Measurements from ENCODE around the gene PHAF1.

Gene PHAF1

GRCh38 chr16:67158637-67159600 lies 49.2 kb downstream of the PHAF1 start:
- no peak for TF ChIP-seq CTCF (IDR thresholded peaks at IDR 0.05; ENCODE audit: control insufficient read depth, insufficient read depth, low read depth, low read length, missing control alignments)
- no peak for DNase-seq (ENCODE audit: low read depth)
- H3K4me3 ChIP-seq (ENCODE audit: control insufficient read depth, low read depth, low read length): peak overlapping the region; percentile 97

- peak overlapping the region; percentile 97 for H3K4me3 ChIP-seq (ENCODE audit: control insufficient read depth, low read depth, low read length)
- no peak for TF ChIP-seq CTCF (IDR thresholded peaks at IDR 0.05; ENCODE audit: control insufficient read depth, insufficient read depth, low read depth, low read length, missing control alignments)
Observed at GRCh38 chr16:67161595-67162058, 51.9 kb downstream of the PHAF1 start.

GRCh38 chr16:67162506-67163163 lies 52.9 kb downstream of the PHAF1 start:
- H3K4me3 ChIP-seq (ENCODE audit: control insufficient read depth, low read depth, low read length): no peak overlapping the region
- TF ChIP-seq CTCF (IDR thresholded peaks at IDR 0.05; ENCODE audit: control insufficient read depth, insufficient read depth, low read depth, low read length, missing control alignments): no peak
- DNase-seq (ENCODE audit: low read depth): no peak

More at GRCh38 chr16:67161595-67162058, 51.9 kb downstream of the PHAF1 start:
- no peak for DNase-seq (ENCODE audit: low read depth)

- TF ChIP-seq CTCF (IDR thresholded peaks at IDR 0.05; ENCODE audit: control insufficient read depth, insufficient read depth, low read depth, low read length, missing control alignments): no peak
- no peak for DNase-seq (ENCODE audit: low read depth)
- no peak overlapping the region for H3K4me3 ChIP-seq (ENCODE audit: control insufficient read depth, low read depth, low read length)
Observed at GRCh38 chr16:67163164-67163998, 53.6 kb downstream of the PHAF1 start.

- no peak for DNase-seq (ENCODE audit: low read depth)
- TF ChIP-seq CTCF (IDR thresholded peaks at IDR 0.05; ENCODE audit: control insufficient read depth, insufficient read depth, low read depth, low read length, missing control alignments): no peak
- no peak overlapping the region for H3K4me3 ChIP-seq (ENCODE audit: control insufficient read depth, low read depth, low read length)
Observed at GRCh38 chr16:67163999-67164558, 54.3 kb downstream of the PHAF1 start.

GRCh38 chr16:67164599-67165061 lies 54.9 kb downstream of the PHAF1 start, which contains the start of gene HSF4:
TSS of gene HSF4 (plus strand) at chr16:67164745. CDS start at chr16:67164812, 67 bp downstream.
- no peak for DNase-seq (ENCODE audit: low read depth)
- H3K4me3 ChIP-seq (ENCODE audit: control insufficient read depth, low read depth, low read length): no peak within 1 kb of the TSS

More at GRCh38 chr16:67164599-67165061, 54.9 kb downstream of the PHAF1 start, which contains the start of gene HSF4:
- no peak for TF ChIP-seq CTCF (IDR thresholded peaks at IDR 0.05; ENCODE audit: control insufficient read depth, insufficient read depth, low read depth, low read length, missing control alignments)

Data from AG09309 (cell line).